Measurements from ENCODE around the gene NTNG2. TPM values are rescaled to one million over a fixed set of nuclear protein-coding genes. Genes with fewer than 3 reads are reported as not detected.
A peak's percentile ranks its signal among the peaks of the same experiment; 100 is the strongest.

Gene NTNG2
- total RNA-seq, 2 experiments from 2014 or later = 1.2 to 1.6 TPM

- no peaks in the 10 kb centered on the region for H3K36me3 Mint-ChIP-seq
- peak overlapping the region; percentile 52 for H3K4me3 Mint-ChIP-seq
- H3K27ac Mint-ChIP-seq = no peak overlapping the region
- DNase-seq = no peak
- H3K27me3 Mint-ChIP-seq = peaks cover 90% of the 10 kb centered on the region
- peaks cover 19% of the 10 kb centered on the region for H3K4me1 Mint-ChIP-seq
- H3K9me3 Mint-ChIP-seq = peaks cover 2% of the 10 kb centered on the region
Measured at GRCh38 chr9:132141344-132141947, 20.4 kb upstream of the NTNG2 start.

- H3K27me3 Mint-ChIP-seq = peaks cover 90% of the 10 kb centered on the region
- no peak for DNase-seq
- H3K4me1 Mint-ChIP-seq = peaks cover 19% of the 10 kb centered on the region
- peak overlapping the region; percentile 52 for H3K4me3 Mint-ChIP-seq
- H3K9me3 Mint-ChIP-seq = peaks cover 2% of the 10 kb centered on the region
- H3K27ac Mint-ChIP-seq = no peak overlapping the region
- no peaks in the 10 kb centered on the region for H3K36me3 Mint-ChIP-seq
Measured at GRCh38 chr9:132141948-132142594, 19.8 kb upstream of the NTNG2 start.

- H3K9me3 Mint-ChIP-seq = peaks cover 2% of the 10 kb centered on the region
- H3K27me3 Mint-ChIP-seq = peaks cover 88% of the 10 kb centered on the region
- no peak overlapping the region for H3K4me3 Mint-ChIP-seq
- no peak overlapping the region for H3K27ac Mint-ChIP-seq
- no peak for DNase-seq
- H3K4me1 Mint-ChIP-seq = peaks cover 19% of the 10 kb centered on the region
- H3K36me3 Mint-ChIP-seq = no peaks in the 10 kb centered on the region
Measured at GRCh38 chr9:132142924-132143323, 18.9 kb upstream of the NTNG2 start.

- no peaks in the 10 kb centered on the region for H3K36me3 Mint-ChIP-seq
- H3K27me3 Mint-ChIP-seq = peaks cover 92% of the 10 kb centered on the region
- no peak for DNase-seq
- H3K27ac Mint-ChIP-seq = no peak overlapping the region
- peaks cover 19% of the 10 kb centered on the region for H3K4me1 Mint-ChIP-seq
- peaks cover 2% of the 10 kb centered on the region for H3K9me3 Mint-ChIP-seq
- H3K4me3 Mint-ChIP-seq = no peak overlapping the region
Measured at GRCh38 chr9:132143359-132143758, 18.5 kb upstream of the NTNG2 start.

GRCh38 chr9:132144708-132145365, 17.0 kb upstream of the NTNG2 start:
- Mint-ChIP-seq H3K36me3 (no peaks in the 10 kb centered on the region), H3K4me1 (peaks cover 15% of the 10 kb centered on the region), H3K27ac (no peak overlapping the region), H3K9me3 (peaks cover 2% of the 10 kb centered on the region), H3K4me3 (no peak overlapping the region), H3K27me3 (peaks cover 89% of the 10 kb centered on the region)
- peak; percentile 21 for DNase-seq

- H3K36me3 Mint-ChIP-seq = no peaks in the 10 kb centered on the region
- H3K27ac Mint-ChIP-seq = no peak overlapping the region
- DNase-seq = no peak
- peaks cover 12% of the 10 kb centered on the region for H3K4me1 Mint-ChIP-seq
- no peak overlapping the region for H3K4me3 Mint-ChIP-seq
- H3K9me3 Mint-ChIP-seq = peaks cover 2% of the 10 kb centered on the region
- peaks cover 87% of the 10 kb centered on the region for H3K27me3 Mint-ChIP-seq
Measured at GRCh38 chr9:132146039-132146438, 15.8 kb upstream of the NTNG2 start.

GRCh38 chr9:132146575-132146974, 15.3 kb upstream of the NTNG2 start:
- Mint-ChIP-seq H3K4me1 (peaks cover 9% of the 10 kb centered on the region), H3K27ac (no peak overlapping the region), H3K36me3 (no peaks in the 10 kb centered on the region), H3K4me3 (no peak overlapping the region), H3K27me3 (peaks cover 82% of the 10 kb centered on the region), H3K9me3 (peaks cover 2% of the 10 kb centered on the region)
- no peak for DNase-seq

GRCh38 chr9:132147331-132147730, 14.5 kb upstream of the NTNG2 start:
- no peak for DNase-seq
- no peak overlapping the region for H3K27ac Mint-ChIP-seq

GRCh38 chr9:132147839-132148238, 14.0 kb upstream of the NTNG2 start:
- Mint-ChIP-seq H3K27me3 (peaks cover 69% of the 10 kb centered on the region), H3K4me3 (no peak overlapping the region), H3K27ac (no peak overlapping the region), H3K9me3 (peaks cover 2% of the 10 kb centered on the region), H3K4me1 (peaks cover 6% of the 10 kb centered on the region), H3K36me3 (no peaks in the 10 kb centered on the region)
- DNase-seq = no peak

More at GRCh38 chr9:132147331-132147730, 14.5 kb upstream of the NTNG2 start:
- no peak overlapping the region for H3K4me3 Mint-ChIP-seq
- H3K36me3 Mint-ChIP-seq = no peaks in the 10 kb centered on the region
- H3K27me3 Mint-ChIP-seq = peaks cover 74% of the 10 kb centered on the region
- peaks cover 2% of the 10 kb centered on the region for H3K9me3 Mint-ChIP-seq
- H3K4me1 Mint-ChIP-seq = peaks cover 6% of the 10 kb centered on the region

GRCh38 chr9:132150256-132150655, 11.6 kb upstream of the NTNG2 start:
- Mint-ChIP-seq H3K27me3 (peaks cover 64% of the 10 kb centered on the region), H3K4me3 (no peak overlapping the region)

GRCh38 chr9:132151118-132151517, 10.7 kb upstream of the NTNG2 start:
- Mint-ChIP-seq H3K9me3 (no peaks in the 10 kb centered on the region), H3K4me1 (no peaks in the 10 kb centered on the region), H3K27ac (no peak overlapping the region), H3K36me3 (no peaks in the 10 kb centered on the region), H3K4me3 (no peak overlapping the region), H3K27me3 (peaks cover 57% of the 10 kb centered on the region)
- DNase-seq = no peak

More at GRCh38 chr9:132150256-132150655, 11.6 kb upstream of the NTNG2 start:
- no peaks in the 10 kb centered on the region for H3K36me3 Mint-ChIP-seq
- H3K4me1 Mint-ChIP-seq = peaks cover under 1% of the 10 kb centered on the region
- H3K9me3 Mint-ChIP-seq = no peaks in the 10 kb centered on the region
- H3K27ac Mint-ChIP-seq = no peak overlapping the region
- no peak for DNase-seq

- Mint-ChIP-seq H3K9me3 (no peaks in the 10 kb centered on the region), H3K27ac (no peak overlapping the region), H3K36me3 (no peaks in the 10 kb centered on the region), H3K4me1 (no peaks in the 10 kb centered on the region), H3K27me3 (peaks cover 46% of the 10 kb centered on the region), H3K4me3 (no peak overlapping the region)
- no peak for DNase-seq
Measured at GRCh38 chr9:132152231-132152630, 9.6 kb upstream of the NTNG2 start.

- Mint-ChIP-seq H3K4me1 (peaks cover 2% of the 10 kb centered on the region), H3K27me3 (peaks cover 30% of the 10 kb centered on the region), H3K36me3 (no peaks in the 10 kb centered on the region), H3K27ac (no peak overlapping the region), H3K4me3 (no peak overlapping the region), H3K9me3 (no peaks in the 10 kb centered on the region)
- DNase-seq = no peak
Measured at GRCh38 chr9:132154863-132155567, 6.8 kb upstream of the NTNG2 start.

- Mint-ChIP-seq H3K36me3 (no peaks in the 10 kb centered on the region), H3K27me3 (peaks cover 27% of the 10 kb centered on the region), H3K9me3 (no peaks in the 10 kb centered on the region), H3K4me1 (peaks cover 3% of the 10 kb centered on the region), H3K27ac (no peak overlapping the region), H3K4me3 (no peak overlapping the region)
- DNase-seq = no peak
Measured at GRCh38 chr9:132155568-132155895, 6.3 kb upstream of the NTNG2 start.

GRCh38 chr9:132156262-132156661, 5.6 kb upstream of the NTNG2 start:
- Mint-ChIP-seq H3K4me1 (peaks cover 5% of the 10 kb centered on the region), H3K36me3 (no peaks in the 10 kb centered on the region), H3K4me3 (no peak overlapping the region), H3K27me3 (peaks cover 26% of the 10 kb centered on the region), H3K27ac (no peak overlapping the region), H3K9me3 (no peaks in the 10 kb centered on the region)
- DNase-seq = no peak
